Epithelial cell of prostate (primary cell): Measurements from ENCODE around the gene MMEL1.

Source experiments
- DNase-seq: peaks from one replicate; pipeline ENCODE4 v3.0.0-alpha.2; 2011; ENCODE audit warnings: low read depth, low spot score
- H3K27ac ChIP-seq: fragments of 450-650 bp; 2 replicates; pipeline ENCODE4 v1.5.1; 2017; ENCODE audit warnings: mild to moderate bottlenecking

Gene MMEL1

DNA sequence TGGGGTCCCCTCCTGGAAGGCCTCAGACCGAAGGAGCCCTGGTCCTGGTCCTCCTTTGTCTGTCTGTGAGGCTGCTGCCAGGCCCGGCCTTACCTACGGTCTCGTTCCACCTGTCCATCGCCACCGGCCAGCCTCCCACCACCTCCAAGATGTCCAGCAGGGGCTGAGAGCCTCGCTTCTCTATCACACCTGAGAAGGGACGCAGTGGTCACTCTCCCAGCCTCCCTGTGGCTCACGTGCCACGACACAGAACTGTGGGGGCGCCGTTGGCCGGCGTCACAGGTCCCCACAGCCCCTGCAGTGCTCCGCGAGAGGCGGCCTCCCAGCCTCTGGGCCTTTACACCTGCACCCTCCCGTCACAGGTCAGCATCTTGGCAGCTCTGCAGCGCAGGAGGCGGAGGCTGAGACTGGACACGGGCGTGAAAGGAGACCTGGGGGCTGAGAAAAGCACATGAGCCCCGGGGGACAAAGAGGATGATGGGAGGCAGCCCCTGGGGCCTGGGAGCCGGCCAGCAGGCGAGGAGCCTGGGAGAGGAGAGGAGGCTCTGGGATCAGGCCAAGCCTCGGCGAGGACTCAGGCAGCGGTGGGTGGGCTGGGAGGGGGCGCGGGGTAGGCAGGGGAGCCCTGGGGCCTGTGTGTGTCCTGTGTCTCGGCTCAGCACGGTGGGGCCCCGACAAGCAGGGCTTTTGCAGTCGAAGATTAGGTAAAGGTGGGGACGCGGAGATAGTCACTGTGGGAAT is 25.8 kb downstream of the MMEL1 start:
- DNase-seq, result no peak
- no peak overlapping the region for H3K27ac ChIP-seq

DNA sequence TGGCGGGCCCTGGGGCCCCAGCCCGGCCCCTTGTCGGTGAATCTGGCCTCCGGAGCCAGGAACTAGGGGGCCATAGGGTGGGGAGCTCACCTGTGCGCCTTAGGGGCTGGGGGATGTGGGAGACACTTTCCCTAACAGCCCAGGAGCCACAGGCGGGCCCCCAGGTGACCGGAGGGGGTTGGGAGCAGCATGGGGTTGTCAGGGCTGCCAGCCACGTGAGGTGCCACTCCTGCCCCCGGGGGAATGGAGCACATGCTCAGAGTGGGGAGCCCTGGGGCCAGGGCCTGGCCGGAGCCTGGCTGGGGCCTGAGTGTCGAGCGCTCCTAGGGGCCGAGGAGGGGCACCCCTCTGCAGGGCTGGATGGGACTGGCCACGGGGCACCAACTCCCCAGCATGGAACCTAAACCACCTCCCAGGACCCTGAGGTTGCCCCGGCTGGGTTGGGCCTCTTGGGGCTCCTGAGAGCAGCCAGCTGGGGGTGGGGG is 26.4 kb downstream of the MMEL1 start:
- H3K27ac ChIP-seq, result no peak overlapping the region
- DNase-seq, result no peak

DNA sequence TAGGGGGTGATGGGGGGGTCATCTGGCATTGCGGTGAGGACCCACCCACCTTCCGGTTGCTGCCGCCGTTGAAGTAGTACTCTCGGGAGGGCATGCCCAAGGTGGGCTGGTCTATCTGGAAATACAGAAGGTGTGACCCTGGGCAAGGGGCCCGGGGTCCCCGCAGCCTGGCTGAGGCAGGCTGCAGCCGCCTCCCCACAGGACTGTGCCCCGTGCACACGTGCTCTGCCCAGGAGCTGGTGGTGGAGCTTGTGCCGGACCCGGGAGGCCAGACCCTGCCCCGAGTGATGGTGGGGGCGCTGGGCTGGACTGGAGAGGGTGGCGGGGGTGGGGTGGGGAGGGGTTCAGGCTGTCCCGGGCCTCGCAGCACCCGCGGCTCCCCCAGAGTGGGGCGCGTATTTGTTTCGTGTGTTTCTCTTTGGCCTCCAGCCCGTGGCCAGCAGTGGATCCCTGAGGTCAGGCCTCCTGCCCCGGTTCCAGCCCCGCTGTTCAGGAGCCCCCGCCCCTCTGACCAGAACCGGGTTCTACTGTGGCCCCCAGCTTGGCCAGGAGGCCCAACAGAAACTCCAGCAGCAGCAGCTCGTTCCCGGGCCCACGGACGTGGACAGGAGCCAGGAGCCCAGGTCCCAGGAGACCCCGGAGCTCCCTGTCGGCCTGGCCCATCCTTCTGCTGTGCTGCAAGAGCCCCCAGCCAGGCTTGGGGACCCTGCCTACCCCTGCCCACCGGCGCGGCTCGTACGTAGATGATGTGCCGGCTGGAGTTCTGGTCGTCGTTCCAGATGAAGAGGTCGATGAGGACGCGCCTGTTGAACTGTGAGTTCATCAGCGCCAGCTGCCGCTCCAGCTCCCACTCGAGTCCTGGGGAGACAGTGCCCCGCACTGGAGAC is 27.1 kb downstream of the MMEL1 start:
- no peak for DNase-seq
- H3K27ac ChIP-seq, result no peak overlapping the region

DNA sequence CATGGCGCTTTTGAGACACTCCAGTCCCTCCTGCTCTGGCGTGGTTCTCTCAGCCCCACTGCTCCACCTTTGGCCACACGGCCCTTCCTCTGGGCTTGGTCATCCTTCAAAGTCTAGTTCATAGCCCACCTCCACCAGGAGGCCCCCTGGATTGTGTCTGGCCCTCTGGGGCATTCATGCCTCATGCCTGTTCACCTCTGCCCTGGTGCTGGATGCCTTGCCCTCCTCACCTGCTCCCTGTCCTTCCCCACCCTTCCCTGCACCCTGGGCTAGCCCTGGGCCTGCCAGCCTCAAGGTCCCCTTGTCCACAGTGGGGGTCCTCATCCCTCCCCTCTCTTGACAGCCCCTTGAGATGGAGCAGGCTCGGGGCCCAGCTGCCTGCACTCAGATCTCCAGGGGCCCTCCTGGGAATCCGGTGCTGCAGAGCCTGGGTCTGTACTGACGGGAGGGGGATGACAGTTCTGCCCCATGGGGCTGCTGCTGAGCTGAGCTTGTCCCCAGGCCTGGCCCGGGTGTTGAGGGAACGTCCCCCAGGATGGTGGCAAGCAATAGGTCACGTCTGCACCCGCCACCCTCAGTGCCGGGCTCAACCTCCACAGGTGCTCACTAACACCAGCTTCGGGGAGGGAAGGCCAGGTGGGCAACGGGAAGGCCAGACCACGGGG is 27.8 kb downstream of the MMEL1 start:
- H3K27ac ChIP-seq, result no peak overlapping the region
- DNase-seq, result no peak

DNA sequence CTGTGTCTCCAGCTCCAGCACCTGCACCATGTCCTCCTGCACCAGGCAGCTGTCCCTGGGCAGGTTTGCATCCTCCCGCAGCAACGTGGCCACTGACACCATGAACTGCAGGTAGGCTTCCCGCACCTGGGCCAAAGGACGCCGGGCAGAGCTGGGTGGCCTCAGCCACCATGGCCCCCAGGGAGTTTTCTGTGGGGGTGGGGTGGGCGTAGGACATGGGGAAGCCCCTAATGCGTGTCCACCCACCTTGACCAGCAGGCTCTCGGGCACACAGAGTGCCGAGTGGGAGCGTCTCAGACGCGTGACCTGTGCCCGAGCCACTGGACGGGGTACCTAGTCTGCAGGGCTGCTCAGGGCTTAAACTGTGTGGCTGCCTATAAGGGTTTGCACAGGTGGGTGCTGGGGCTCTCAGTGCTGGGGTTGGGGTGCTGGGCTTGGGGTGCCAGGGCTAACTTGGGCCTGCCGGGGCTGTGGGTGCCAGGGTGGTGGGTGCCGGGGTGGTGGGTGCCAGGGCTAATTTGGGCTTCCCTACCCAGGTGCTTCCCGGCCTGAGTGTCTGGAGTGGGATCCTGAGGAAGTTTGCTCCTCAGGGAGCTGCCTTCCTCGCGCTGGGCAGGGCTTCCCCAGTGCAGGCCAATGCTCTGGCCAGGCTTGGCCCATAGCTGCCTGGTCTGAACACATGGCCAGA is 28.5 kb downstream of the MMEL1 start:
- H3K27ac ChIP-seq, result no peak overlapping the region
- no peak for DNase-seq

DNA sequence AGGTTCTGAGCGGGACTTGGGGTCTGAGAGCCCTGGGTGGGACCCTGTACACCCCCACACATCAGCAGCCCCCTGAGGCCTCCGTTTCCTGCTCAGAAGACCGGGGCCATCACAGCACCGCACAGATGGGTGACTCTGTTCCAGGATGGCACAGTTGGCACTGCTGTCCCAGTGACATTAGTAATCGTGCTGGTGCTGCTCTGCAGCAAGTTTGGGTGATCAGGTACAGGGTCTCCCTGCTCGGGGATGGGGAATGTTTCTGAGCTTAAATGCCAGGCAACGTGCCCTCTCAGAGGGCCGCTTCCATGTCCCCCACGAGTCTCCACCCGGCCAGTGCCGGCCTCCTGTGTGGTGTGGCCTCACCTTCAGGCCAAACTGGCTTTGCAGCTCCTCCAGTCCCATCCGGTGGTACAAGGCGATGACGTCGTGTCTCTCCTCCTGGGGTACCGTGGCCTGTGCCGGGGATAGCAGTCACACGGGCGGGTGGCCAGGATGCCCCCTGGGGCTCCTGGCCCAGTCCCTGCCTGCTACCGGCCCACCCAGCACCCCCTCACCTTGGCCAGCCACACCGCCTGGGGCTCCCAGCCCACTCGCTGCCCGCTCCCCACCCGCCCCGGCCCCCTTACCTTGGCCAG is 29.2 kb downstream of the MMEL1 start:
- no peak for DNase-seq
- no peak overlapping the region for H3K27ac ChIP-seq

DNA sequence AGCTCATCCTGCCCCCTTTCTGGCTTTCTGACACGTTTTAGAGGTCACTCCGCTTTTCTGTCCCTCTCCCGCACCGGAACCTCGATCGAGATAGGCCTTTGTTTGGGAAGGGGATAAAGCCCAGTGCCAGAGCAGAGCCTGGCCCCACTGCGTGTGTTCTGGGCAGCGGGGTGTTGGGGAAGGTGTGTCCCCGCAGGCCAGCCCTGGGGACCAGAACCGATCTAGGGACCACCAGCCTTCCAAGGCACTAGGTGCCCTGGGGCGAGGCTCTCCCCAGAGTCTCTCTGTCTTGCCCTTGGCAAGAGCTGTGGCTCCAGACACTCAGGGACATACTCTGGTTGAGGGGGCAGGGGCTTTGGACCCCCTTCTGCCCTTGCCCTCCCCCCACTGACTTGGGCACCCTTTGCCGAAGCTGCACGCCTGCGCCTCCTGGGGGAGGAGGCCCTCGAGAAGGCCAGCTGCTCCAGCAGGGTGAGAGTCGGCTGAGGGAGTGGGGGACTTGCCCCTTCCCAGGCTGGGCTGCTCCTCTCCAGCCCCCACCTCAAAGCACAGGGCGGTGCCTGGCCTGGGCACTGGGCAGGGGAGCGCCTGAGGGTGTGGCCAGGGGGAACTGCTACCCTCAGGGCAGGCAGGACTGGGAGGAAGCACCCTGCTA is 29.8 kb downstream of the MMEL1 start:
- no peak for DNase-seq
- H3K27ac ChIP-seq, result no peak overlapping the region

DNA sequence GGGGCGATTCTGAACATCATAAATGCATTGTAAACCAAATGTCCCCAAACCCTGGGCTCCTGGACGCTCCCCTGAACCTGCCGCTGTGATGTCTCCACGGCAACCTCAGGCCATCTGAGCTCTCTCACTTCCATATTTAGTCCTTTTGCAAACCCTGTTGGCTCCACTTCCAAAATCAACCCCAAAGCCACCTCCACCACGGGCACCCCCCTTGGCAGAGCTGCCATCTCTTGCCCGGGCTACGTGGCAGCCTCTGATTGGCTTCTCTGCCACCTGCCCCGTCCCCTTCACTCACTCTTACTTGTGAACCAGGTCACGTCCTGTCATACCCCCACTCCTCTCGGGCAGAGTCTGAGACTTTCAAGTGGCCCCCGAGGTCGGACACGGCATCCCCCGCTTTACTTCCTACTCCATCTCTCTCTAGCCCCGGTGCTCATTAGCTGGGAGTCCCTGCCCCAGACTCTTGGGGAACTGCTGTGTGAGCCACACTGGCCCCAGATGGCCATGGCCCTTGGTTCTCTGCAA is 30.4 kb downstream of the MMEL1 start:
- DNase-seq, result no peak
- no peak overlapping the region for H3K27ac ChIP-seq

DNA sequence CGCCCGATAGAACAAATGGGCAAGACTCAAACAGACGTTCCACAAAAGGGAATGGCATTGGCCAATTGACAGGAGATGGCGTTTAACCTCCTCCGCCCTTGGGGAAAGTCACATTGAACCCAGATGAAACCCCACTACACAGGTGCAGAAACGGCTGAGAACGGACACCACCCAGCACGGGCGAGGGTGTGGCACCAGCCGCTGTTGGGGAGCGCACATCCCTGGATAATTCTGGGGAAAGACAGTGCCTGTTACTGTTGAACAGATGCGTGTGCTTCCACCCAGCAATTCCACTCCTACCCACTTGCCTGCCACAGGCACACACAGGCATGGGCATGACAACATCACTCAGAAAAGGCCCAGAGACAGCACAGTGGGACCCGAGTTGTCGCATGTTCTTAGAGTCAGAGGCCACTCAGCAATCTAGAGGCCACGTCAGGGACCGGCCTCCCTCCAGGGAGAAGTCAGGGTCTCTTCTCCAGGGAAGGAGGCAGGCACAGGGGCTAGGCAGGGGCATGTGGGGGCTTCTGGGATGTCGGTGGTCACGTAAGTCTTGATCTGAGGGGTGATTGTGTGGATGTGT is 31.0 kb downstream of the MMEL1 start:
- DNase-seq, result no peak
- H3K27ac ChIP-seq, result no peak overlapping the region

DNA sequence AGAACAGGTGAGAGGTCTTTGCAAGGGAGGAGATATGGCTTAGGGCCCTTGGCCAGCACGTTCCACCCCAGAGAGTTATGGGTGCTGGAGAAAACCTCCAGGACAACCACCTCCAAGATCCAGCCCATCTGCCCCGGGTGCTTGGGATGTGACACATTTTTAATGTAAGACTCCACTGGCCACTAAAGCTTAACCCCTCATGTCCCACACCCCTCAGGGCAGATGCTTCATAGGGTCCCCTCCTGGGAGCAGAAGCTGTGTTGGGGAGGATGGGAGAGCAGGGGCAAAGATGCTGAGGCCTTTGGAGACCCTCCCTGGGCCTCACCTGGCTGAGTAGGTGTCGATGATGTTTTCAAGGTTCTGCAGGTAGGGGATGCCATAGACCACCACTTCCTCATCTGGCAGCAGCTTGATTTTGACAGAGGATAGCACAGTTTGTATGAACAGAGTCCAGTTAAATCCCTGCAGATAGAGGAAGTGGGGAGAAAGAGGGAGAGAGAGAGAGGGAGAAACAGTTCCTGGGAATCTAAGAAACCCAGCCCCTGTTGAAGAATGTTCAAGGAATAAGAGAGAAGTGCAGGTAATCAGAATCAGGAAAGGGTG is 34.4 kb downstream of the MMEL1 start:
- no peak for DNase-seq
- H3K27ac ChIP-seq, result no peak overlapping the region

DNA sequence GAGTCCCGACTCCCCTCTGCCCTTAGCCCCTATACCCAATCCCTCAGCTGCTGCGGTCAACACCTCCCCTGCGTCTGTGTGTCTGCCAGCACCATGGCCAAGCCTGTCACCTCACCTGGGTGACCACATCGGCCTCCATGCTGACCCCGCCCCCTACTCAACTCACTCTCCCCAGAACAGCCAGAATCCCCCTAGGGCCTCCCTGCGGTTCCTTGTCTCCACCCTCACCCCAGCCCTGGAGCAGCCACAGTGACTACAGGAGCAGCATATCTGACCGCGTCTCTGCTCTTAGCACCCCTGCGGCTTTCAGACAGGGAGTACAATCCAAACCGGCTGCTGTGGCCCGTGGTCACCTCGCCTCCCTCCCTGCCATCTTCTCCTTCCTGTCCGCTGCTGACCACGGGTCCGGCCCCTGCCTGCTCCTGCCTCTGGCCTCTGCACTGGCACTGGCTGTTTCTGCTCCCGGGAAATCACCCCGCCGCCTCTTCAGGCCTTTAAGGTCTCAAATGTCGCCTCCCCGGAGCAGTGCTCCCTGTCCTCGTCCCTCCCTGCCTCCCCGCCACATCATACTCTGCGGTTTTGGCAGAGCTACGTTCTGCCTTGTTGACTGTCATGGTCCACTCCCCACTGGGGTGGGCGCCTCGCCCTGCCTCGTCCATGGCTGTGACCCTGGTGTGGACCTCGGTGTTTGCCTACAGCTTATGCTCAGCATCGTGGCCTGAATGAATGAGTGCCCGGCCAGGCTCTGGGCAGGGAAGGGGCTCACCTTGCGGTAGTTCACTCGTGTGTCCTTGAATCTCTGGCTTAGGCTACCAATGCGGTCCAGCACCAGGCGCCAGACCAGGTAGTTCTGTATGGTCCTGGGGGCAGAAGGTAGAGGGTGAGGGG is 35.1 kb downstream of the MMEL1 start:
- no peak for DNase-seq
- H3K27ac ChIP-seq, result no peak overlapping the region

DNA sequence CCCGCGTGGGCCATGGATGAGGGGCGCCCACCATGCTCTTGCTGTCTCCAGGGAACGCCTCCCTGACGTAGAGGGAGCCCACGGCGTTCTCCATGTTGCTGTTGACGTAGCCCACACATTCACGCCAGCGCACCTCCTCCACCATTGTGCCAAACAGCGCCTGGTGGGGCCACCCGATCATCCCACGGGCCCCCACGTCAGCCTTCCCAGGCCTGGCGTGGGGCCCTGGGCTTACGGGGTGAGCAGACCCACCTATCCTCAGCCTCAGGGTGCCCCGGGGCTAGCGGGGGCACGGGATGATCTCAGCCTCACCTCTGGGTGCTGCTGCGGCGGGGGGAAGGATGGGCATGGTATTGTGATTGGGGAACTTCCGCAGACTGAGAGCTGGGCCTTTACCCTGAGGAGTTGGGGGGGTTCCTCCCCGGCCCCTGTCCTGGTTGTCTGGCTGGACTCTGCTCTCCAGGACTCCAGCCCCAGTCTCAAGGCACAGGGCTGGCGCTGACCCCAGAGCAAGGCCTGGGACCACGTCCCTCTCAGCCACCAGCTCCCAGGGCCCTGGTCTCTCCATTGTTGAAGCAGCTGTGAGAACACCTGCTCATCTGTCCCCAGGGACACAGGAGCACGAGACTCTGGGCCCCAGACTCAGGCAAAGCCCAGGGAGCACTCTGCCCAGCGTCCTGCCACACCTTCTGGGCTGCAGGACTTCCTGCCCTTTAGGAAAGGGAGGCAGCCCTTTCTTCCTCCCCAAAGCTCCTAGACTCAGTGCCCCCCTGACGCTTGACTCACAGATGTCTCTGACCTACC is 36.1 kb downstream of the MMEL1 start:
- no peak for DNase-seq
- H3K27ac ChIP-seq, result no peak overlapping the region

DNA sequence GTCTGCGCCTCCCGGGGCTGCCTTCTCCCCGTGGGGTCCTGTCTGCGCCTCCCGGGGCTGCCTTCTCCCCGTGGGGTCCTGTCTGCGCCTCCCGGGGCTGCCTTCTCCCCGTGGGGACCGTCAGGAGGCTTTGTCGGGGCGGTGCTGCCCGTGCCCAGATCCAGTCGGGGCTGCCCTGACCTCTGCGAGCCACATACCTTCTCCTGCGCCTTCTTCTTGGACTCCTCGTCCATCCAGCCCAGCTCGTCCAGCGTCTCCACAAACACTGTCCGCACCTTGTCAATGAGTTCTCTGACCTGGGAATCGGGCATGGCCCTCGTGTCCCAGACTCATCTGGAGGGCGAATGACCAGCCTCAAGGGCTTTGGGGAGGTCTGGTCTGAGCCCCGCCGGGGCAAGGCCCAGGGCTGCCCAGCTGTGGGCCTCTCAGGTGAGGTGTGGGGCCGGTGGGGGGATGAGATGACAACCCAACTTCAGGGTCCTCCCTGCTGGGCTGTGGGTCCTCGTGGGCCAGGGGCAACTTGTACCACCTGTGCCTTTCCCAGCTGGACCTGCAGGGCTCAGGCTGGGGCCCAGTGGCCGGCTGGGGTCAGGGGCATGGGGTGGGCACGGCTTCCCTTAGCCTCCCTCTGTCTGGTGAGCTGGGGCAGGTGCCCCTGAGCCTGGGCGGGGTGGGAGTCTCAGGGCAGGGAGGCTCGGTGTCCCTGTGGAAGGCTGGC is 36.8 kb downstream of the MMEL1 start:
- no peak for DNase-seq
- H3K27ac ChIP-seq, result no peak overlapping the region

DNA sequence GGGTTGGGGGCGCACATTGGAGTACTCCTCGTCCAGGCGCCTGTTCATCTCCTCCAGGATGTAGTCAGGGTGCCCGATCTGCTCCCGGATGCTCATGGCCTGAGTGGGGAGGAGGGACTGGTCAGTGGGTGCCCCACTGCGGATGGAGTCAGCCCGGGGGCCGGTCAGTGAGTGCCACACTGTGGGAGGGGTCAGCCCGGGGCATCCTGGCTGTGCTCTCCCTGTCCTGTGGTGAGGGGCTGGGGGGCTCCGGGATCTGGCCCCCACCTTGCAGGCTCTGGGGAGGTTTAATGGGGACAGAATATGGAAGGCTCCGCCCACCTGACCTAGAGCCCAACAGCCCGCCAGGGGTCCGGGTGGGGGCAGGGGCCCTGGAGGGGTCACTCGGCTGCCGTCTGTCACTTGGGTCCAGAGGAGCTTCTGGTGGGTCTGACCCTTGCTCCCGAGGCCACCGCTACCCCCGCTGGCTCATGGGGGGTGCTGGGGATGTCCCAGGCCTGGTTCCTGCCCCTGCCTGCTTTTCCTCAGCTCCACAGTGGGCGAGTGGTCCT is 37.5 kb downstream of the MMEL1 start:
- H3K27ac ChIP-seq, result no peak overlapping the region
- DNase-seq, result no peak

DNA sequence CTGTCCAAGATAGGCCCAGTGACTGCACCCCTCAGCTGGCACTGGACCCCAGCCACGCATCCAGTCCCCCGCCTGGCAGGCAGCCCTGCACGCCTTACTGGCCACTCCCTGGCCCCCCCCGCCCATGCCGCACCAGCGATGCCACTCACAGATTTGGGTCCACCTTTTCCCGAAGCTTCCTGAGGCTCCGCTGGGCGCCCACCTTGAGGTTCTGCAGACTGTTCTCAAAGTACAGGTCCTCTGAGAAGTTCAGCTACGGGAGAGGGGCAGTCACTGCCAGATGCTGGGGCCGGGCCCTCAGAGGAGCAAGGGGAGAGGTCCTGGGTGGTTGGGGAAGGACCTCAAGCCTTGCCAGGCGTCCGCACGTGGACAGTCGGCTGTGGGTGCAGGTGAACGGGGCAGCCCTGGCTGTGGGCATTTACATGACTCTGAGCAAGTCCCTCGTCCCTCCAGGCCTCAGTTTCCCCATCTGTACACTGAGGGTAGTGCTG is 38.1 kb downstream of the MMEL1 start:
- no peak for DNase-seq

More for the DNA sequence above, 38.1 kb downstream of the MMEL1 start:
- H3K27ac ChIP-seq, result no peak overlapping the region
